ENCODE data around the gene BCLAF1. TPM values are rescaled to one million over a fixed set of nuclear protein-coding genes. Genes with fewer than 3 reads are reported as not detected.

Gene BCLAF1
- total and polyA plus RNA-seq, 9 of the 15 experiments (the other 6 are each of a cell fraction or from before 2014, with no cell fraction given): 65.4 to 286 (median 165) TPM

DNA sequence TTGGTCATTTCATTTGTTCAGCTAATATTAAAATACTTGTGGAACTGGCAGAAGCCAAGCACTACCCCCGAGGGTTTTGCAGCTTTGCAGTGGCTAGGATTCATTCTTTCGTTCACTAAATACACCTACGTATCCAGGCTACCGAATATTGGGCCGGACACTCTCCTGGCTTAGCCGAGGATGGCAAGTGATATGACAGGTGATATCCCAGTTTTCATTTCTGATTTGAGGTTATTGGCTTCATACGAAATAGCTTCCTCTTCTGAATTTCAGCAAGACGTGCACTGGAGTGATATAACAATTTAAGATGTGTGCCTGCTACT, 39.0 kb downstream of the BCLAF1 start (continued):
- TF ChIP-seq SRF (CRISPR knock-in tag; IDR thresholded peaks at IDR 0.05): 0 out of 4 replicates have a peak, but pooled peaks of 1 of the 2 experiments have one; percentile 50
- no peak for TF ChIP-seq ZEB2 (IDR thresholded peaks at IDR 0.05)
- TF ChIP-seq, protein P1, sequence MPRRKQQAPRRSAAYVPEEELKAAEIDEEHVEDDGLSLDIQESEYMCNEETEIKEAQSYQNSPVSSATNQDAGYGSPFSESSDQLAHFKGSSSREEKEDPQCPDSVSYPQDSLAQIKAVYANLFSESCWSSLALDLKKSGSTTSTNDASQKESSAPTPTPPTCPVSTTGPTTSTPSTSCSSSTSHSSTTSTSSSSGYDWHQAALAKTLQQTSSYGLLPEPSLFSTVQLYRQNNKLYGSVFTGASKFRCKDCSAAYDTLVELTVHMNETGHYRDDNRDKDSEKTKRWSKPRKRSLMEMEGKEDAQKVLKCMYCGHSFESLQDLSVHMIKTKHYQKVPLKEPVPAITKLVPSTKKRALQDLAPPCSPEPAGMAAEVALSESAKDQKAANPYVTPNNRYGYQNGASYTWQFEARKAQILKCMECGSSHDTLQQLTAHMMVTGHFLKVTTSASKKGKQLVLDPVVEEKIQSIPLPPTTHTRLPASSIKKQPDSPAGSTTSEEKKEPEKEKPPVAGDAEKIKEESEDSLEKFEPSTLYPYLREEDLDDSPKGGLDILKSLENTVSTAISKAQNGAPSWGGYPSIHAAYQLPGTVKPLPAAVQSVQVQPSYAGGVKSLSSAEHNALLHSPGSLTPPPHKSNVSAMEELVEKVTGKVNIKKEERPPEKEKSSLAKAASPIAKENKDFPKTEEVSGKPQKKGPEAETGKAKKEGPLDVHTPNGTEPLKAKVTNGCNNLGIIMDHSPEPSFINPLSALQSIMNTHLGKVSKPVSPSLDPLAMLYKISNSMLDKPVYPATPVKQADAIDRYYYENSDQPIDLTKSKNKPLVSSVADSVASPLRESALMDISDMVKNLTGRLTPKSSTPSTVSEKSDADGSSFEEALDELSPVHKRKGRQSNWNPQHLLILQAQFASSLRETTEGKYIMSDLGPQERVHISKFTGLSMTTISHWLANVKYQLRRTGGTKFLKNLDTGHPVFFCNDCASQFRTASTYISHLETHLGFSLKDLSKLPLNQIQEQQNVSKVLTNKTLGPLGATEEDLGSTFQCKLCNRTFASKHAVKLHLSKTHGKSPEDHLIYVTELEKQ (CRISPR knock-in tag; IDR thresholded peaks at IDR 0.05): no peak
- TF ChIP-seq MTA2 (IDR thresholded peaks at IDR 0.05; ENCODE audit: low read depth): no peak
- 0 out of 2 replicates have a peak, but pooled peaks have one; percentile 48 for TF ChIP-seq ILF3 (IDR thresholded peaks at IDR 0.05; ENCODE audit: borderline replicate concordance)
- TF ChIP-seq, protein P2, sequence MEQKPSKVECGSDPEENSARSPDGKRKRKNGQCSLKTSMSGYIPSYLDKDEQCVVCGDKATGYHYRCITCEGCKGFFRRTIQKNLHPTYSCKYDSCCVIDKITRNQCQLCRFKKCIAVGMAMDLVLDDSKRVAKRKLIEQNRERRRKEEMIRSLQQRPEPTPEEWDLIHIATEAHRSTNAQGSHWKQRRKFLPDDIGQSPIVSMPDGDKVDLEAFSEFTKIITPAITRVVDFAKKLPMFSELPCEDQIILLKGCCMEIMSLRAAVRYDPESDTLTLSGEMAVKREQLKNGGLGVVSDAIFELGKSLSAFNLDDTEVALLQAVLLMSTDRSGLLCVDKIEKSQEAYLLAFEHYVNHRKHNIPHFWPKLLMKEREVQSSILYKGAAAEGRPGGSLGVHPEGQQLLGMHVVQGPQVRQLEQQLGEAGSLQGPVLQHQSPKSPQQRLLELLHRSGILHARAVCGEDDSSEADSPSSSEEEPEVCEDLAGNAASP (IDR thresholded peaks at IDR 0.05): peak; percentile 10; the same call in 1 of the 2 replicates
- TF ChIP-seq EZH2 (IDR thresholded peaks at IDR 0.05; ENCODE audit: borderline replicate concordance, low read depth, low read length): no peak
- TF ChIP-seq THRAP3 (IDR thresholded peaks at IDR 0.05; ENCODE audit: borderline replicate concordance): peak; percentile 8; the same call in 1 of the 2 replicates
- TF ChIP-seq IFI16 (CRISPR knock-in tag; IDR thresholded peaks at IDR 0.05): no peak
- TF ChIP-seq ZBTB1 (CRISPR knock-in tag; IDR thresholded peaks at IDR 0.05; ENCODE audit: borderline replicate concordance, low read depth): peak; percentile 47
- no peak for TF ChIP-seq PRPF4 (IDR thresholded peaks at IDR 0.05; ENCODE audit: insufficient read depth, low read depth, low read length, poor library complexity, severe bottlenecking)
- no peak for TF ChIP-seq ZNF76 (CRISPR knock-in tag; IDR thresholded peaks at IDR 0.05; ENCODE audit: borderline replicate concordance)
- no peak for TF ChIP-seq PCBP1 (IDR thresholded peaks at IDR 0.05; ENCODE audit: low read depth, low read length, poor library complexity, severe bottlenecking)
- 0 out of 2 replicates have a peak, but pooled peaks have one; percentile 10 for TF ChIP-seq ZNF24 (IDR thresholded peaks at IDR 0.05)
- TF ChIP-seq, protein P3, sequence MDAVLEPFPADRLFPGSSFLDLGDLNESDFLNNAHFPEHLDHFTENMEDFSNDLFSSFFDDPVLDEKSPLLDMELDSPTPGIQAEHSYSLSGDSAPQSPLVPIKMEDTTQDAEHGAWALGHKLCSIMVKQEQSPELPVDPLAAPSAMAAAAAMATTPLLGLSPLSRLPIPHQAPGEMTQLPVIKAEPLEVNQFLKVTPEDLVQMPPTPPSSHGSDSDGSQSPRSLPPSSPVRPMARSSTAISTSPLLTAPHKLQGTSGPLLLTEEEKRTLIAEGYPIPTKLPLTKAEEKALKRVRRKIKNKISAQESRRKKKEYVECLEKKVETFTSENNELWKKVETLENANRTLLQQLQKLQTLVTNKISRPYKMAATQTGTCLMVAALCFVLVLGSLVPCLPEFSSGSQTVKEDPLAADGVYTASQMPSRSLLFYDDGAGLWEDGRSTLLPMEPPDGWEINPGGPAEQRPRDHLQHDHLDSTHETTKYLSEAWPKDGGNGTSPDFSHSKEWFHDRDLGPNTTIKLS (IDR thresholded peaks at IDR 0.05; ENCODE audit: borderline replicate concordance, low read depth): peak; percentile 1; the same call in 1 of the 2 replicates
- TF ChIP-seq, protein P4, sequence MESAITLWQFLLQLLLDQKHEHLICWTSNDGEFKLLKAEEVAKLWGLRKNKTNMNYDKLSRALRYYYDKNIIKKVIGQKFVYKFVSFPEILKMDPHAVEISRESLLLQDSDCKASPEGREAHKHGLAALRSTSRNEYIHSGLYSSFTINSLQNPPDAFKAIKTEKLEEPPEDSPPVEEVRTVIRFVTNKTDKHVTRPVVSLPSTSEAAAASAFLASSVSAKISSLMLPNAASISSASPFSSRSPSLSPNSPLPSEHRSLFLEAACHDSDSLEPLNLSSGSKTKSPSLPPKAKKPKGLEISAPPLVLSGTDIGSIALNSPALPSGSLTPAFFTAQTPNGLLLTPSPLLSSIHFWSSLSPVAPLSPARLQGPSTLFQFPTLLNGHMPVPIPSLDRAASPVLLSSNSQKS (CRISPR knock-in tag; IDR thresholded peaks at IDR 0.05): no peak
- TF ChIP-seq HDAC1 (IDR thresholded peaks at IDR 0.05): no peak
- TF ChIP-seq, protein P5, sequence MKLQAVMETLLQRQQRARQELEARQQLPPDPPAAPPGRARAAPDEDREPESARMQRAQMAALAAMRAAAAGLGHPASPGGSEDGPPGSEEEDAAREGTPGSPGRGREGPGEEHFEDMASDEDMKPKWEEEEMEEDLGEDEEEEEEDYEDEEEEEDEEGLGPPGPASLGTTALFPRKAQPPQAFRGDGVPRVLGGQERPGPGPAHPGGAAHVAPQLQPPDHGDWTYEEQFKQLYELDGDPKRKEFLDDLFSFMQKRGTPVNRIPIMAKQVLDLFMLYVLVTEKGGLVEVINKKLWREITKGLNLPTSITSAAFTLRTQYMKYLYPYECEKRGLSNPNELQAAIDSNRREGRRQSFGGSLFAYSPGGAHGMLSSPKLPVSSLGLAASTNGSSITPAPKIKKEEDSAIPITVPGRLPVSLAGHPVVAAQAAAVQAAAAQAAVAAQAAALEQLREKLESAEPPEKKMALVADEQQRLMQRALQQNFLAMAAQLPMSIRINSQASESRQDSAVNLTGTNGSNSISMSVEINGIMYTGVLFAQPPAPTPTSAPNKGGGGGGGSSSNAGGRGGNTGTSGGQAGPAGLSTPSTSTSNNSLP (IDR thresholded peaks at IDR 0.05; ENCODE audit: borderline replicate concordance, low read depth, low read length): no peak
- TF ChIP-seq, protein P6, sequence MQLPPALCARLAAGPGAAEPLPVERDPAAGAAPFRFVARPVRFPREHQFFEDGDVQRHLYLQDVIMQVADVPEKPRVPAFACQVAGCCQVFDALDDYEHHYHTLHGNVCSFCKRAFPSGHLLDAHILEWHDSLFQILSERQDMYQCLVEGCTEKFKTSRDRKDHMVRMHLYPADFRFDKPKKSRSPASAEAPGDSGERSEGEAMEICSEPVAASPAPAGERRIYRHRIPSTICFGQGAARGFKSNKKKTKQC (CRISPR knock-in tag; IDR thresholded peaks at IDR 0.05): no peak
